HG03025 (cell line): ENCODE data around the gene CHKB.
"Not testable (repeated sequence)": the region's sequence is repeated elsewhere in the genome, so short reads cannot be mapped to it uniquely, and the experiment has no call there.

Experiments used
- ATAC-seq: cut with Tn5 transposase; IDR thresholded peaks from one replicate; pipeline ENCODE4 v1.9.1; 2021; ENCODE audit warnings: mild to moderate bottlenecking, moderate library complexity; ENCODE audit not compliant: unreplicated experiment, low FRiP score

The CHKB gene

DNA sequence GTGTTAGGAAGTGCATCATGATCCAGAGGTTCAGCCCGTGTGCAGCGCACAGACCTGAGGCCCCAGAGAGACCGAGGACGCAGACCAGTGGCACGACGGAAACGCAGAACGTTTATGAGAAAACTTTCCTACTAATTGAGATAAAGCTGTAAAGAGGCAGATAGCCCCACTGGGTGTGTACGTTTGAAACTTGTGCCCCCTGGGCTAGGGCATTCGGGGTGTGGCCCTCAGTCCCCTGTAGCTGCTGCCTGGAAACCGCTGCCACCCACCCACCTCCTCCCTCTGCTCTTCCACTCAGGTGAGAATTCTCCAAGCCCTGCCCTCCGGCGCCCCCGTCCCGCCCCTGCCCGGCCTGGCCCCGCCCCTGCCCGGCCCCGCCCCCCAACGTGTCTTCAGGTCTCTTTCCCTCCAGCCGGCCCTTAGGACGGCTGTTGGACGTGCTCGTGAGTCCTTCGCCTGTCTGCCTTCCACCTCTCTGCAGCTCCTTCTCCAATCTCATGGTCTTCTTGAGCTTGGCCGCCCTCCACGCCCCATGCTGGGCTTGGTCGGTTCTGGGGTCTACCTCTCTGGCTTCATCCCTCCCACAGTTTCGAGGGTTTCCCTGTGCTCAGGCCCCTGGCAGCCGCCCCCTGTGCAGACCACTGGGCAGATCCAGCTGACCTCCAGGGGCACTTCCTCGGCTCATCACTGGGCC, 30.0 kb upstream of the CHKB start:
- ATAC-seq = no peak

GRCh38 chr22:50612168-50612527, 29.5 kb upstream of the CHKB start:
- no peak for ATAC-seq

DNA sequence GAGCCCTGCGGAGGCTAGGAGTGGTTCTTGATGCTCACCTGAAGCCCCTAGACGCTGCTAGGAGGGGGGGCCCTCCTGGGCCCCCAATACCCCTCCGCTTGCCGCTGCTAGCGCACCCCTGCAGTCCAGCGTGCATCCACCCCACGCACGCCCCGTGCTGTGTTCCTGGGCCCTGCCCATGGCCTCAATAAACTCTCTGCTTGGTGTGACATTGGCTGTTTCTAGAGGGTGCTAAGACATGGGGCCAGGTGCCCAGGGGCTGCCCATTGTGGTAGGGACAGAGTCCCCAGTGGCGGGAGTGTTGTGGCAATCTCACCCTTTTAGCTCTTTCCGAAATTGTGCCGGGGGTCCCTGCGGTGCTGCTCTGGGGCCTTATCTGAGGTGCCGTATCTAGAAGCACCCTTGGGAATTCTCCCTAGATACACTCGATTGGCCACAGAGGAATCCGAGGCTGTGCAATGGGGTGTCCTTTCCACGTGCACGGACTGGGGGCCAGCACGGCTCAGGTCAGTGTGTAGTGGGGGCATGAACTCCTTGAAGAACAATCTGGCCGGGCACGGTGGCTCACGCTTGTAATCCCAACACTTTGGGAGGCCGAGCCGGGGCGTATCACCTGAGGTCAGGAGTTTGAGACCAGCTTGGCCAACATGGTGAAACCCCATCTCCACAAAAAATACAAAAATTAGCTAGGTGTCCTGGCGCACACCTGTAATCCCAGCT, 28.9 kb upstream of the CHKB start:
- no peak for ATAC-seq

- ATAC-seq = no peak
Observed at GRCh38 chr22:50610581-50610980, 27.9 kb upstream of the CHKB start.

DNA sequence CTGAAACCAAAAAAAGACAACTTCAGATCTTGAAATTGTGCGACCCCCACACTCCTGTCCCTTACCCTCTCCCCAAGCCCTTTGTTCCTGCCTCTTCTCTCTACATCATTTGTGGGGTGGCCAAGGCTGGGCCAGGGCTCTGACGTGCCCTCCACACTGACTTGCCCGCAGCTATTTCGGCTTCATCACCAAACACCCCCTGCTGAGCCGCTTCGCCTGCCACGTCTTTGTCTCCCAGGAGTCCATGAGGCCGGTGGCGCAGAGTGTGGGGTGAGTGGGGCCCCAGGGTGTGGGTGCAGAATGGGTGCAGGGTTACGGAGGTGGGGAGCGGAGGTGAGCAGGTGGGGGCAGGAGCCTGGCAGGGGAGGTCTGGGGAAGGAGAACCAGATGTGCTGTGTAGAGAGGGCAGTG, 27.4 kb upstream of the CHKB start:
- ATAC-seq = no peak

- ATAC-seq = no peak
Observed at GRCh38 chr22:50609599-50609998, 26.9 kb upstream of the CHKB start.

- ATAC-seq = no peak
Observed at GRCh38 chr22:50608996-50609395, 26.3 kb upstream of the CHKB start.

DNA sequence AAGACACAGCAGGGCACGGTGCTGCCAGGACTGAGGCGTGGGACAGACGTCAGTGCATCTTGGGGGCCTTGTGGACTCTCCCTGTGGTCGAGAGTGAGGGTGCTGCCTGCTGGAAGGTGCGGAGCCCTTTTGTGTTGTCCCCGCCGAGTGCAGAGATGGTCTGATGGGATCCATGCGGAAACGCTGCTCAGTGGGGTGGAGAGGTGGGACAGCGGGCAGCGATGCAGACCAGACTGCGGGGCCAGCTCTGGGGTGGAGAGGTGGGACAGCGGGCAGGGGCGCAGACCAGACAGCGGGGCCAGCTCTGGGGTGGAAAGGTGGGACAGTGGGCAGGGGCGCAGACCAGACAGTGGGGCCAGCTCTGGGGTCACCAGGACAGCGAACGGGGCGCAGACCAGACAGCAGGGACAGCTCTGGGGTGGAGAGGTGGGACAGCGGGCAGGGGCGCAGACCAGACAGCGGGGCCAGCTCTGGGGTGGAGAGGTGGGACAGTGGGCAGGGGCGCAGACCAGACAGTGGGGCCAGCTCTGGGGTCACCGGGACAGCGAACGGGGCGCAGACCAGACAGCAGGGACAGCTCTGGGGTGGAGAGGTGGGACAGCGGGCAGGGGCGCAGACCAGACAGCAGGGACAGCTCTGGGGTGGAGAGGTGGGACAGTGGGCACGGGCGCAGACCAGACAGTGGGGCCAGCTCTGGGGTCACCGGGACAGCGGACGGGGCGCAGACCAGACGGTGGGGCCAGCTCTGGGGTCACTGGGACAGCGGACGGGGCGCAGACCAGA, 25.6 kb upstream of the CHKB start:
- not testable (repeated sequence) for ATAC-seq

- no peak for ATAC-seq
Observed at GRCh38 chr22:50607659-50608020, 25.0 kb upstream of the CHKB start.

GRCh38 chr22:50606946-50607658, 24.5 kb upstream of the CHKB start:
- no peak for ATAC-seq

GRCh38 chr22:50606165-50606945, 23.7 kb upstream of the CHKB start:
- no peak for ATAC-seq

GRCh38 chr22:50605613-50606074, 23.0 kb upstream of the CHKB start:
- ATAC-seq = no peak

DNA sequence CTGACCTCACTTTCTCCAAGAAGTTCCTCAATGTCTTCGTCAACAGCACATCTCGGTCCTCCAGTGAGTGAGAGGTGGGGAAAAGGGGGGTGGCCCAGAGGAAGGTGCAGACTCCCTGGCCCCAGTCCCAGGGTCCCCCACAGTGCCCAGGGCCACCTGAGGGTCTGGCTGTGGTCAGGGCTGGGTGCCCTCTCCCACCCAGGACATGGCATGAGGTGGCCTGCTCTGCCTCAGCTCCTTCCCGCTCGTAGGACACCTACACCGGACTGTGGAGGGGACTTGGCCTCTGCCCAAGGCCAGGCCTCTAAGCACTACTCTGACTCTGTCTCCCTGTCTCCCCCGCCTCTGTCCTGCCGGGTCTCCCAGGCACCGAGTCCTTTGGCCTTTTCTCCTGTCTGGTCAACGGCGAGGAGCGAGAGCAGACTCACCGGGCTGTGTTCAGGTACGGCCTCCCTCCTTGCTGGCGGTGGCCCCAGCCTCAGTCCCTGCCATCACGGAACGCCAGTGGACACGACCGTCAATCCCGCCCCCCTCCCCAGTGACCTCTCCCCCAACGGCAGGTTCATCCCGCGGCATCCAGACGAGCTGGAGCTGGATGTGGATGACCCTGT, 22.5 kb upstream of the CHKB start:
- no peak for ATAC-seq

DNA sequence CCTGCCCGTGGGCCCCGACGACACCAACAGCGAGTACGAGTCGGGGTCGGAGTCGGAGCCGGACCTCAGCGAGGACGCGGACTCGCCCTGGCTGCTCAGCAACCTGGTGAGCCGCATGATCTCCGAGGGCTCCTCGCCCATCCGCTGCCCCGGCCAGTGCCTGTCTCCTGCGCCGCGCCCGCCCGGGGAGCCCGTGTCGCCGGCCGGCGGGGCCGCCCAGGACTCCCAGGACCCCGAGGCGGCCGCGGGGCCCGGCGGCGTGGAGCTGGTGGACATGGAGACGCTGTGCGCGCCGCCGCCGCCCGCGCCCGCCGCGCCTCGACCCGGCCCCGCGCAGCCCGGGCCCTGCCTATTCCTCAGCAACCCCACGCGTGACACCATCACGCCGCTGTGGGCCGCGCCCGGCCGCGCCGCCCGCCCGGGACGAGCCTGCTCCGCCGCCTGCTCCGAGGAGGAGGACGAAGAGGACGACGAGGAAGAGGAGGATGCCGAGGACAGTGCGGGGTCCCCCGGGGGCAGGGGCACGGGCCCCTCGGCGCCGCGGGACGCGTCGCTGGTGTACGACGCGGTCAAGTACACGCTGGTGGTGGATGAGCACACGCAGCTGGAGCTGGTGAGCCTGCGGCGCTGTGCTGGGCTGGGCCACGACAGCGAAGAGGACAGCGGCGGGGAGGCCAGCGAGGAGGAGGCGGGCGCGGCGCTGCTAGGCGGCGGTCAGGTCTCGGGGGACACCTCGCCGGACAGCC, 21.8 kb upstream of the CHKB start:
- ATAC-seq = no peak

DNA sequence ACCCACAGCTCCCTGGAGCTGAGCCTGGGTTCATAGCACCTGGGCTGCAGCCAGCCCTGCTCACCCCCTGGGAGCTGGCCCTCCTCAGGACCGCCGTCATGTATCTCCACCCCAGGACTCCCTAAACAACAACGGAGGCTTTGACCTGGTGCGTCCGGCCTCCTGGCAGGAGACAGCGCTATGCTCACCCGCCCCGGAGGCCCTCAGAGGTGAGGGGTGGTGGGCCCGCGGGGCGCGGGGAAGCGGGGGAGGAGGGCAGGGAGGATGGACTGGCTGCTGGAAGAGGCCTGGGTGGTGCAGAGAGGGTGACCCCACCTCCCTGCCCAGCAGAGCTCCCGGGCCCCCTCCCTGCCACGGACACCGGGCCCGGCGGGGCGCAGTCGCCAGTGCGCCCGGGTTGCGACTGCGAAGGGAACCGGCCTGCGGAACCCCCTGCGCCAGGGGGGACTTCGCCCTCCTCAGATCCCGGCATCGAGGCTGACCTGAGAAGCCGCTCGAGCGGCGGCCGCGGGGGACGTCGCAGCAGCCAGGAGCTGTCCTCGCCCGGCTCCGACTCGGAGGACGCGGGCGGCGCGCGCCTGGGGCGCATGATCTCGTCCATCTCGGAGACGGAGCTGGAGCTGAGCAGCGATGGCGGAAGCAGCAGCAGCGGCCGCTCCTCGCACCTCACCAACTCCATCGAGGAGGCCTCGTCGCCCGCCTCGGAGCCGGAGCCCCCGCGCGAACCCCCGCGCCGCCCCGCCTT, 21.0 kb upstream of the CHKB start:
- no peak for ATAC-seq

DNA sequence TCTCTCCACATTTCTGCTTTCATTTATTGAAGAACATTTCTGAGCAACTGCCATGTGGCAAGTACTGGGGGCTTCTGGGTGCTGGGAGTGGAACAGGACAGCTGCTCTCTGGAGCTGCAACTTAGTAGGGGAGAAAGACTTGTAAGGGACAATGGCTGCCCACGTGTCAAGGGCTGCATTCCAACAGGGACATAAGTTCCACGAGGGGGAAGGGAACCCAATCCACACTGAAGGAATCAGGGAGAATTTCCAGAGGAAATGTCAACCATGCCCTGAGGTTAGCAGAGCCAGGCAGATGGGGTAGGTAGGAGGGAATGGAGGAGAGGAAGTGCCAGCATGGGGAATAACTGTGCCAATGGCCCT, 19.7 kb upstream of the CHKB start:
- no peak for ATAC-seq

GRCh38 chr22:50601669-50602337, 19.2 kb upstream of the CHKB start:
- no peak for ATAC-seq
